HG03060 (cell line): Measurements from ENCODE around the gene PVR.
"Not testable (repeated sequence)": the region's sequence is repeated elsewhere in the genome, so short reads cannot be mapped to it uniquely, and the experiment has no call there.

Experiments used
- ATAC-seq: cut with Tn5 transposase; IDR thresholded peaks from one replicate; pipeline ENCODE4 v1.9.1; 2021; ENCODE audit warnings: low read depth, moderate number of reproducible peaks; ENCODE audit not compliant: unreplicated experiment

PVR gene, protein sequence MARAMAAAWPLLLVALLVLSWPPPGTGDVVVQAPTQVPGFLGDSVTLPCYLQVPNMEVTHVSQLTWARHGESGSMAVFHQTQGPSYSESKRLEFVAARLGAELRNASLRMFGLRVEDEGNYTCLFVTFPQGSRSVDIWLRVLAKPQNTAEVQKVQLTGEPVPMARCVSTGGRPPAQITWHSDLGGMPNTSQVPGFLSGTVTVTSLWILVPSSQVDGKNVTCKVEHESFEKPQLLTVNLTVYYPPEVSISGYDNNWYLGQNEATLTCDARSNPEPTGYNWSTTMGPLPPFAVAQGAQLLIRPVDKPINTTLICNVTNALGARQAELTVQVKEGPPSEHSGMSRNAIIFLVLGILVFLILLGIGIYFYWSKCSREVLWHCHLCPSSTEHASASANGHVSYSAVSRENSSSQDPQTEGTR

DNA sequence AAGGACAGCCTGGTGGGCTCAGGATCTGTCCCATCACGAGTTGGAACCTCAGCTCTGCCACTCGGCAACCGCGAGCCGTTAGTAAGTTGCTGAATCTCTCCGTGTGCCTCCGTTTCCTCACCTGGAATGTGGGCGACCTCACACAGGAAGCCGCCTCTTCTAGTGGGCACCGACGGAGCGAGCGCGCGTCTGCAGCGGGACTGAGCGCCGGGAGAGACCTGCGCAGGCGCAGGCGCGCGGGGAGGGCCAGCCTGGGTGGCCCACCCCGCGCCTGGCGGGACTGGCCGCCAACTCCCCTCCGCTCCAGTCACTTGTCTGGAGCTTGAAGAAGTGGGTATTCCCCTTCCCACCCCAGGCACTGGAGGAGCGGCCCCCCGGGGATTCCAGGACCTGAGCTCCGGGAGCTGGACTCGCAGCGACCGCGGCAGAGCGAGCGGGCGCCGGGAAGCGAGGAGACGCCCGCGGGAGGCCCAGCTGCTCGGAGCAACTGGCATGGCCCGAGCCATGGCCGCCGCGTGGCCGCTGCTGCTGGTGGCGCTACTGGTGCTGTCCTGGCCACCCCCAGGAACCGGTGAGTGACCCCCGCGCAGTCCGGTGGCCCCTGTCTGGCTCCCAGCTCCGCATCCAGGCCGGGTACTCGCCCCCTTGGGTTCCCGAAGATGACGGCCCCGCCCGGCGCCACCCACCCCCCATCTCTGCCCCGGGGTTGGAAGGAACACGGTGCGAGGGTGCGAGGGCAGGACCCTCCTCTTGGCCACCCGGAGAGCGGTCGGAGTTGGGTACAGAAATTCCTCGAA lies at the start of gene PVR:
Gene PVR, plus strand, starts transcription at position 306 of the 797 bp plus-strand sequence. Its CDS starts 187 bp downstream, at position 493.
- ATAC-seq, result no peak

DNA sequence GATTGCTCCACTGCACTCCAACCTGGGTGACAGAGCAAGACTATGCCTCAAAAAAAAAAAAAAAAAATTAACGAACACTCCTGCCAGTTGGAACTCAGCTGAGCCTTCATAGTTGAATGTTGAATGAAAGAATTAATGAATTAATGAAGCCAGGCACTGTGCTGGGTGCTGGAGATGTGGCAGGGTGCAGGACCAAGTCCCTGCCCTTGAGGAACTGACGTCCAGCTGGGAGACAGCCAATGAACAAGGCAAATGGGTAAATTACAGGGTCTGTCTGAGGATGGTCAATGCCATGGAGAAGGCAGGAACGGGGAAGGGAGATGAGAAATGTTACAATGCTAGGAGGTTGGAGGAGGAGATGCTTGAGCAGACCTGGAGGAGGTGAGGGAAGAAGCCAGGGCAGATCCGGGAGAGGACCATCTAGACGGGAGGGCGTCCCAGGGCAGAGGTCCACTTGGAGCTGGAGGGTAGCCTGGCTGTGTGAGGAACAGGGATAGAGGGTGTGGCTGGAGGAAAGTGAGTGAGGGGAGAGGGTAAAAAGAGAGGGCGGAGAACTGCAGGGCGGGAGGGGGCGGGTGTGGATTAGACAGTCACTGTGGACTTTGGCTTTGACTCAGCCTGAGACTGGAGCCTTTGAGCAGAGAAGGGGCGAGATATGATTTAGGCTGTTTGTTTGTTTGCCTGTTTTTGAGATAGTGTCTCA lies 47.1 kb upstream of the PVR start:
- ATAC-seq, result no peak

DNA sequence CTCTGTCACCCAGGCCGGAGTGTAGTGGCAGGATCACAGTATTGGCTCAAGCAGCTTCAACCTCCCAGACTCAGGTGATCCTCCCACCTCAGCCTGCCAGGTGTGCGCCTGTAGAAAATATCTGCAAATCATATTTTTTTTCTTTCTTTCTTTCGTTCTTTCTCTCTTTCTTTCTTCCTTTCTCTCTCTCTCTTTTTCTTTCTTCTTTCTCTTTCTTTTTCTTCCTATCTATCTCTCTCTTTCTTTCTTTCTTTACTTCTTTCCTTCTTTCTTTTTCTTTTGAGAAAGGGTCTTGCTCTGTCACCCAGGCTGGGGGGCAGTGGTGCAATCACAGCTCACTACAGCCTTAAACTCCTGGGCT lies 46.6 kb upstream of the PVR start:
- no peak for ATAC-seq

DNA sequence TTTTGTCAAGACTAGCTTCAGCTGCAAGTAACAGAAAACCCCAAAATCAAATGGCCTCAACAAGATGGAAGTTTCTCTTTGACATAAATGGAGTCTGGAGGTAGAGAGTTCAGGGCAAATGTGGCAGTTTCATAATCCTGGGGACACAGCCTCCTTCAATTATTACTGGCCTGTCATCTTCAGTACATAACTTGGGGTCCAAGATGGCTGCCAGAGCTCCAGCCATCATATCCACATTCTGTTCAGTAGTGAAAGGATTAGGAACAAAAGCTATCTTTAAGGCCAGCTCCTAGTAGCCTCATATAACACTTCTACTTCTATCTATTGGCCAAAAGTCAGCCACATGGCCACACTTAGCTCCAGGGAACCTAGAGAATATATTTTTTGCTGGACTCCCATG lies 45.4 kb upstream of the PVR start:
- ATAC-seq, result no peak

DNA sequence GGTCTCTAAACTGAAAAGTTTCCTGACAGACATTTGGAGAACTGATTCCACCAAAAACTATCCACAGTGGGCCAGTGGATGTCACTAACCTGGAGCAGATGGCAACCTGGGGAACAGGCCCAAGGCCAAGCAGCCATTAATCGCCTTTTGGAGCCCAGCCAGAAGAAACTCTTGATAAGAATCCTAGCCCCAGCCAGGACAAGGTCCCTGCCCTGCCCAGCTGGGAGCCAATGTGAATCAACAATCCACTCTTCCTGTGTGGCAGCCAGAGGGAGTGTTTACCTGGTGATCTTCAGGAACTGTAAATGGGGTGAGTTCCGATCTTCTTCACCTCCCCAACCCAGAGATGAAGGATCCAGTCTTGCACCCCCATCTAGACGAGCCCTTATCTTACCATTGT lies 44.8 kb upstream of the PVR start:
- ATAC-seq, result no peak

DNA sequence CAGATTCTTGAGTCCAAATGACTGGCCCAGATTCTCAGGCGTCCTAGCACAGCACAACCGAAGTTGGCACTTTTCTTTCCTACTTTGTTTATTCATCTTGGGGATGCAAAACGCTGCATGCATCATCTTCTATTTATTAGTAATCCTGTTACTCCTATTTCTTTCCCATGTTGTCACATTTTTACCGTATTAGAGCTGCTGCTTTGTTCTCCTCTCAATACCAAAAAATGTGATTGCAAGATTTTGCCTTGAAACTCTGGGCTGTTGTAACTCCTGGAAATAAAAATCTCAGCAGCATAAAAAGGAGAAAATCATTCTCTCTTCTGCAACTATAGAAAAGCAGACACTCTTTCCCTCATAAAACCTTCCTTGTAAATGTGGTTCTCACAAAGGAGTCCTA lies 43.2 kb upstream of the PVR start:
- ATAC-seq, result no peak

DNA sequence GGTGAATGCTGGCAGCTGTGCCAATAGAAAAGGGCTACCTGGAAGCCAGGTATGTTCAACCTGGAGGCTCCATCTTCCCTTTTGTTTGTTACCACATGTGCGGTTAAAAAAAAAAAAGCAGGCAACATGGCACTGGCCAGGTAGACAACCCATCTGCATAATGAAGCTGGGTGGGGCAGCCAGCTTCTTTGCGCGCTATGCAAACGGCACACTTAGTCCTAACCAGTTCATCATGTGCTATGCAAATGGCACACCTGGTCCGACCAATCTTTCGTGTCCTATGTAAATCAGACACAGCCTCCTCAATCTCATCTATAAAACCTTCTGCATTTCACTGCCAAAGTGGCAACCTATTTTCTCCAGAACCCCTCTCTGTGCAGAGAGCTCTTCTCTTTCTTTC lies 41.6 kb upstream of the PVR start:
- no peak for ATAC-seq

DNA sequence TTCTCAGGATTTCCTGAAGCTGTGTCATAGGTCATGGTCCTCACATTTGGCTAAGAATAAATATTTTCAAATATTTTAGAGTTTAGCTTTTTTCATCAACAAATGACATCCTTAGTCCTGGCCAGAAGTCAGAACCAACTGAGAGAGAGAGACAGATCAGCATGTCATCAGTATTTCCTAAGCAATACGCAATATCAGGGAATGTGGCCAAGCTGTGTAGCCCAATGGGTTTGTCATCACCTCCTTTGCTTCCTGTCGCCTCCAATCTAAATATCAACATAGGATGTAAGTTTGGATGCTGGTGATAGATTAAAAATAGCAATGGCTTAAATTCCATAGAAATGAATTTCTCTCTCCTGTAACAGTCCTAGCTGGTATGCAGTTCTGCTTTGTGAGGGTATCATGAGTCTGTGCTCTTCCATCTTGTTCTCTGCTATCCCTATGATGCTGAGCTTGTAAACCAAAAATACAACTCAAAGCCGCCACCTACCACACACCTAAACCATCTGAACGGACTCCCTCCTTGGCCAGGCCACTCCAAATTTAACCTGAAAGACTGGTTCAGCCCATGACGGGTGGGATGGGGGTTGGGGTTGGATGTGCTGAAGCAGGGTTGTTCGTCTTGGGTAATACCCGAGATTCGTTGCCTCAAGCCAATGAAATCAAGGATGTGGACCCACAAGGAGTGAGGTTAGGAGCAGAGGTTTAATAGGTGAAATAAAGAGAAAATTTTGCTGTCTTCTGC lies 40.3 kb upstream of the PVR start:
- ATAC-seq, result no peak

DNA sequence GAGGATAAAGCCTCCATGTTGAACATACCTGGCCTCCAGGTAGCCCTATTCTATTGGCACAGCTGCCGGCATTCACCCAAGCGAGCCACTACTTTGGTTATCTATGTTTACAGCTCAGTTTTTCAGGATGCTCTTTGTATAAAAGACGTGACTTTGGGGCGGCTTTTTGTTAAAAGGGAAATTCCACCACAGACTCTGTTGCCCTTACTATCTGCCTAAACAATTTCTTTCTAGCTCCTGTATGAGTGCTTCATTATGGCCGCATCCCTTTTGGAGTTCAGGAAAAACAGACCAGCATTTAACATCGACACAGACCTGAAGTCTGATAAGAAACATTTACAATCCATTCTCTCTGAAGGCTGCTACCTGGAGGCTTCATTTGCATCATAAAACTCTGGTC lies 39.5 kb upstream of the PVR start:
- no peak for ATAC-seq

DNA sequence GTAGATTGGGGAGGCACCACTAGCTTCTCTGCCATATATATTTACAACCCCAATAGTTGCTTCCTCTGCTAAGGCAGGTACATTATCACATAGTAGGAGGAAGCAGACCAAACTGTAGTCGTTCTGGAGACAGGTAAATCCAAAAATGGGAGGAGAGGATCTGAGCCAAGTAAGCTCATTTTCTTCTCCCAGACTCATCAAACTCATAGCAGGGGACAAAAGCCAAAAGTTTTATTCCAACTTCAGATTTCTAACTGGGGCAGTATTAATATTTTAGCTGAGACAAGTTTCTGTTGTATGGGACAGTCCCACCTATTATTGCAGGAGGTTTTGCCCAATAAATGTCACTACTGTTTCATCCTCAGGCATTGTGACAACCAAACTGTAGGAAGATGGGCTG lies 38.2 kb upstream of the PVR start:
- no peak for ATAC-seq

DNA sequence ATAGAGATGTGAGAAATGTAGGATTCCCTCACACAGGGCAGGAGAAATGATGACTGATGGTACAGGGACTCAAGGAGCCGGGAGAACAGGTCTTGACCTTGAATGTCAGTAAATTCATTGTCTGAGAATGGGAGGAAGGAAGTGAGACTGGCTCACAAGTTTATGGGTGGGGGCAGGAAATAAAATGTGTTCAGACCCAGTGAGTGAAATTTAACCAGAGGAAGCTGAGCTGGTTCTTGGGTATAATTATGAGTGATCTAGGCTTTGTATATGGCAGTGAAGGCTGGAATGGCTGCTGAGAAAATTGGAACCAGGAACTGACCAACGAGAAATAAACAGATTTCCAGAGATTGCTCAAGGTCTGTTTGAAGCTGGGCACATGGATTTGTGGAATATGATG lies 36.7 kb upstream of the PVR start:
- no peak for ATAC-seq

DNA sequence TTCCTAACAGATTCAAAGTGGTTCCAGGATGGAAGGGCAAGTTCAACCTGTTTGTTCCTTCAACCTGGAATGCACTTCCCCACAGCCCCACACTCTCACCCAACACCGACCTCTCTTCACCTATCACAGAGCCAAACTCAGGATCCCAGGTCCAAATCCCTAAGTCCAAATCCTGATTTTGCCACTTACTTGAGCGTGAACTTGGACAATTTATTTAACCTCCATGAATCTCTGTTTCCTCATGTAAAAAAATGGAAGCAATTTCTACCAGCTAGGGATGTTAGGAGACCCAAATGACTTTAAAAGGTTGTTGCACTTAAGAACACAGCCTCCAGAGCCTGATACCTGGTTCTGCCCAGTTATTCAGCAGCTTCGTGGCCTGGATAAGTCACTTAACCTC lies 35.8 kb upstream of the PVR start:
- ATAC-seq, result no peak

DNA sequence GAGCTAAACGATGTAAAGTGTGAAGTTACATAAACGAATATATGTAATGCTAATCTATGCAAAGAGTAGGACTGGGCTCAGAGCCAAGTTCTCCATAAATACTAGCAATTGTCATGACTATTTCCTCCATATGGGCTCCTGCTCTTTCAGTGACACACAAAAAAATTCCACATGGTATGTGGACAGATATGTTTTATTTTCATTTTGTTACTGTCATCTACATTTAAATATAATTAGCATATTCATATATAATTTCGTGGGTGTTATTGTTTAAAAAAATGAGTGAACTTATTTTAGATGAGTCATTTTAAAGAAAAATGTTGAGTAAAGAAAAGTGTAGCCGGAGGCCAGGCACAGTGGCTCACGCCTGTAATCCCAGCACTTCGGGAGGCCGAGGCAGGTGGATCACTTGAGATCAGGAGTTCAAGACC lies 35.3 kb upstream of the PVR start:
- ATAC-seq, result no peak

DNA sequence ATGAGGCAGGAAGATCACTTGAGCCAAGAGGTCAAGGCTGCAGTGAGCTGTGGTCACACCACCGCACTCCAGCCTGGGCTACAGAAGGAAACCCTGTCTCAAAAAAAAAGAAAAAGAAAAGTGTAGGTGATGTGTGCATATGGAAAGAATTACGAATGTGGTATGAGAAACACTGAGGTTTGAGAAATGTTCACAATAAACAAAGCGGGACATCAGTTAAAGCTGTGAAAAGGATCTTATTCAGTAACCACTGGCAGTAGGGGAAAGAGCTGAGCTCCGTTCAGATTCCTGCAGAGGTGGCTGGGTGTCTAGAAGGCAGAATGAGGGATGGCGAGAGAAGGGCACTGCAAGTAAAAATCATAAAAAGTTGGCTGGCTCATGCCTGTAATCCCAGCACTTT lies 34.5 kb upstream of the PVR start:
- ATAC-seq, result no peak

DNA sequence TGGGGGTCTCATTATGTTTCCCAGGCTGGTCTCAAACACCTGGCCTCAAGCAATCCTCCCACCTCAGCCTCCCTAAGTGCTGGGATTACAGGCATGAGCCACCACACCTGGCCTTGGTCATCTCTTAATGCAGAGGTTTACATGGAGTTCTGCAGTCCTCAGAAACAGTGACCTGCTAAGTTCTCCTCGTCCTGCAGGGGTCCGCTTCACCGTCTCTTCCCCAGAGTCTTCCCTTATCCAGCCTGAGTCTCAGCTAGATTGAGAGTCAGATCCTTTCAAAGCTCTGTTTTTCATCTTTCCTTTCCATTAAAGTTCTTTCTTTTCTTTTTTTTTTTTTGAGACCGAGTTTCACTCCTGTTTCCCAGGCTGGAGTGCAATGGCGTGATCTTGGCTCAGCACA lies 33.2 kb upstream of the PVR start:
- not testable (repeated sequence) for ATAC-seq

DNA sequence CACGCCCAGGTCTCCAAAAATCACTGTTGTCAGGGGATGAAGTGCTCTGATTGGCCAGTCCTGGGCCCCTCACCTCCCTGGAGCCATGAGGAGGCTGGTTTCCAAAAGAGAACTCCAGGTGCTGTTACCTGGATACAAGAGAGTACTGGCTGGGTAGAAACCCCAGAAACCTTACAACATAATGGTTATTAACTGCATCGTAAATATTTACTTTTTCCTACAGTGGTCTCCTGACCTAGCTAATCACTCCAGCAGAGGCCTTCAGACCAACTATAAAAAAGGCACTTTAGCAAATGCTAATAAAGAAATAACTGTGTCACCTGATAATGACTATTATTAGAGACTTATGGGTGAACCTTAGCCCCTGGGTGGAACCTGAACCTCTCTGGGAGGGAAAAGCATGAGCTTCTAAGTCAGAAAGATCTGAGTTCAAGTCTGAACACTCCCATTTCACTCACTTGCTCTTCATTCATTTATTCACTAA lies 31.9 kb upstream of the PVR start:
- no peak for ATAC-seq

DNA sequence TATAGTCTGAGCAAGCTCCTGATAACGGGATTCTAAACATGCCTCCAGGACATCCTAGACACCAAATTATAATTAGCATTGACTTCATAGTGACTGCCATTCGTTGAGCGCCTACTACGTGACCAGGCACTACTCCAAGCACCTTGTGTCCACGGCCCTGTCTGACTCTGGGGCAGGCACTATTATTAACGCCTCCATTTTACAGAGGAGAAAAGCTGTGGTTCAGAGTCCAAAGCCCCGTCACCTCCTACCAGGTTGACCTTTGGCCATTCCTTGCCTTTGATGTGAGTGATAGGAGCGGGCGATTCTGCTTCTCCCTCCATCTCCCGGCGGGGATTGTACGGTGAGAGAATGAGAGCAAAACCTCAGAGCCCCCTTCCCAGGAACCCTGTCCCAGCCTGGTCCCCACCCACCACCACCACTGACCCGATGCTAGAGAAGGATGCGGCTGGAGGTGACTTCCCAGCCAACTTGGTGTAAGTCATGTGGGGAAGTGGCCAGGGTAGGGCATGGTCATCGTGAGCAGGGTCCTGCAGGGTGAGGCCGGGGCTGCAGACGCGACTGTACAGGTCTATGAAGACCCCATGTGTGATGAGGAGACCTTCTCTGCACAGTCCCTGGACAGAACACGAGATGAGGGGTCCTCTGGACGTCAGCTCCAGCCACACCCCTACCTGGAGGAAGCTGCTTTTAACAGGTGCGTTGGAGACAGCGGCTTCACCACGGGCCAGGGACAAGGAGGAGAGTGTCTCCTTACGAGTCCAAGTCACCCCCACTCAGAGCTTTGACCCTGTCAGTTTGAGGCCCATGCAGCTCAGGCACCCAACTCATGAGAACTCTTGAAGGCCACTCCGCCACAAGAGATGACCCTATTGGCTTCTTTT lies 30.2 kb upstream of the PVR start, which contains the start of gene IGSF23:
Gene IGSF23, plus strand, starts transcription at position 269 of the 884 bp plus-strand sequence. Its CDS starts 83 bp downstream, at position 352.
- no peak for ATAC-seq

DNA sequence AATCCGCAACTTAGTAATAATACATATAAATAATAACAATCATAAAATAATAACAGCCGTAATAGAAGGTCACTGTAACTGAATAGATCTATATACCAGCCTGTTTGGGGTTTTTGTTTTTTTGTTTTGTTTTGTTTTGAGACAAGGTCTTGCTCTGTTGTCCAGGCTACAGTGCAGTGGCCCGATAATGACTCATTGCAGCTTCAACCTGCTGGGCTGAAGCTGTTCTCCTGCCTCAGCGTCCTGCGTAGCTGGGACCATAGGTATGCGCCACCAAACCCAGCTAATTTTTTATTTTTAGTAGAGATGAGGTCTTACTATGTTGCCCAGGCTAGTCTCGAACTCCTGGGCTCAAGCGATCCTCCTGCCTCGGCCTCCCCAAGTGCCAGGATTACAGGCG lies 29.4 kb upstream of the PVR start:
- no peak for ATAC-seq

DNA sequence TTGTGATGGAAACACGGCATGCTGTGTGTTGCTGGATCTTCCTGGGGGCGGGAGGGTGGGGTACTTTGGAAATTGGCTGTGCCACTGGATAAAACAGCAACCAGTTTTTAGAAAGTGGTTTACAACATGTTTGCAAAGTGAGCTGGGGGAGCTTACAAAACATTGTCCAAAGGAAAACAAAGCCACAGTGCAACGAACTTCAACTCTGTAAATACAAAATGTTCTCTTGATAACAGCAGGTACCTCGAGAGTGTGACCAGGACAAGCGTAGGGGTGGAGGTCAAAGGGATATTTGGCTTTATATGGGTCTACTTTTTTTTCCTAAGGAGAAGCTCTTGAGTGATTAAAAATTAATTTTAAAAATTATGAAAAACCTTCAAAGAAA lies 27.9 kb upstream of the PVR start:
- ATAC-seq, result no peak
